Parathyroid adenoma (tissue), 2 donors: Measurements from ENCODE around the gene SLC25A41.

Source experiments
- H2AFZ ChIP-seq: fragments of 300-600 bp; sonication (generic); one replicate; pipeline ENCODE4 v1.7.0; 2017; ENCODE audit warnings: antibody characterized with exemption, mild to moderate bottlenecking
- H3K27ac ChIP-seq: fragments of 300-600 bp; sonication (generic); one replicate; pipeline ENCODE4 v1.7.0; 2017
- H3K27me3 ChIP-seq: fragments of 300-600 bp; sonication (generic); one replicate; pipeline ENCODE4 v1.7.0; 2017; ENCODE audit warnings: low read length; ENCODE audit not compliant: control insufficient read depth, insufficient read depth
- H3K36me3 ChIP-seq: fragments of 300-600 bp; sonication (generic); one replicate; pipeline ENCODE4 v1.7.0; 2017; ENCODE audit warnings: low read length; ENCODE audit not compliant: control insufficient read depth, insufficient read depth
- H3K4me1 ChIP-seq: fragments of 300-600 bp; sonication (generic); one replicate; pipeline ENCODE4 v1.7.0; 2017; ENCODE audit warnings: control low read depth
- H3K4me2 ChIP-seq: fragments of 300-600 bp; sonication (generic); one replicate; pipeline ENCODE4 v1.7.0; 2017; ENCODE audit warnings: low read length
- H3K4me3 ChIP-seq: fragments of 300-600 bp; sonication (generic); one replicate; pipeline ENCODE4 v1.7.0; 2017; ENCODE audit warnings: low read depth, low read length
- H3K79me2 ChIP-seq: fragments of 300-600 bp; sonication (generic); one replicate; pipeline ENCODE4 v1.7.0; 2017; ENCODE audit warnings: control low read depth
- H3K9ac ChIP-seq: fragments of 300-600 bp; sonication (generic); one replicate; pipeline ENCODE4 v1.7.0; 2017; ENCODE audit warnings: mild to moderate bottlenecking
- H3K9me3 ChIP-seq: fragments of 300-600 bp; sonication (generic); one replicate; pipeline ENCODE4 v1.7.0; 2017; ENCODE audit warnings: low read length; ENCODE audit not compliant: control insufficient read depth
- TF ChIP-seq, protein P1 (sequence below): fragments of 300-600 bp; sonication (generic); IDR thresholded peaks from one replicate; pipeline ENCODE4 v1.7.0; 2017; ENCODE audit warnings: antibody characterized with exemption, mild to moderate bottlenecking
- donor health status: primary hyperparathyroidism.

SLC25A41 gene

DNA sequence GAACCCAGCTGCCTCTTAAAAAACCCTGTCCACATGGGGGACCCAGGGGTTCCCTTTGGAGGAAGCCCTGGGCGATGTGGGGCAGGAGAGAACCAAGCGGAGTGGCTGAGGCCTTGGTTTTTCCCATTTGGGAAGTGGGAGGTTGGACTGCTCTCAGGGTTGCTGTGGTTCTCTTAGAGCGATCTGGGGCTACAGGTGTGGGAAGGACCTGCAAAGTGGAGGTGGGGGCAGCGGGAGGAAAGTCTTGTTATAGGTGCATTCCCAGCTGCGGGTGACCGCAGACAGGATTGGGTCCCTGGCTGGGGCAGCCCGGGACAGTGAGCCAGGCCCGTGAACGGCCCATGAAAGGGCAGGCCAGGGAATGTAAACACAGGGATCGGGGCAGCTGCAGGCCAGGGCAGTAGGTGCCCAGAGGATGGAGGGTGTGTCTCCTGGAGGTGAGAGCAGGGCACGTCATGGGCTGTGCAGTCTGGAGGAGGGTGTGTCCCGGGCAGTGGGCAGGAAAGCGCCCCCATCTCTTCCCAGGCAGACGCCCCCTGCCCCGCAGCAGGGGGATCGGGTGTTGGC is 25.2 kb upstream of the SLC25A41 start:
- H2AFZ ChIP-seq: peak overlapping the region; percentile 89
- H3K9me3 ChIP-seq: no peaks in the 10 kb centered on the region
- H3K4me3 ChIP-seq: peak overlapping the region; percentile 72
- no peaks in the 10 kb centered on the region for H3K79me2 ChIP-seq
- H3K9ac ChIP-seq: no peak overlapping the region
- TF ChIP-seq, protein P1, sequence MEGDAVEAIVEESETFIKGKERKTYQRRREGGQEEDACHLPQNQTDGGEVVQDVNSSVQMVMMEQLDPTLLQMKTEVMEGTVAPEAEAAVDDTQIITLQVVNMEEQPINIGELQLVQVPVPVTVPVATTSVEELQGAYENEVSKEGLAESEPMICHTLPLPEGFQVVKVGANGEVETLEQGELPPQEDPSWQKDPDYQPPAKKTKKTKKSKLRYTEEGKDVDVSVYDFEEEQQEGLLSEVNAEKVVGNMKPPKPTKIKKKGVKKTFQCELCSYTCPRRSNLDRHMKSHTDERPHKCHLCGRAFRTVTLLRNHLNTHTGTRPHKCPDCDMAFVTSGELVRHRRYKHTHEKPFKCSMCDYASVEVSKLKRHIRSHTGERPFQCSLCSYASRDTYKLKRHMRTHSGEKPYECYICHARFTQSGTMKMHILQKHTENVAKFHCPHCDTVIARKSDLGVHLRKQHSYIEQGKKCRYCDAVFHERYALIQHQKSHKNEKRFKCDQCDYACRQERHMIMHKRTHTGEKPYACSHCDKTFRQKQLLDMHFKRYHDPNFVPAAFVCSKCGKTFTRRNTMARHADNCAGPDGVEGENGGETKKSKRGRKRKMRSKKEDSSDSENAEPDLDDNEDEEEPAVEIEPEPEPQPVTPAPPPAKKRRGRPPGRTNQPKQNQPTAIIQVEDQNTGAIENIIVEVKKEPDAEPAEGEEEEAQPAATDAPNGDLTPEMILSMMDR: no peak
- H3K4me2 ChIP-seq: peak overlapping the region; percentile 93
- H3K27me3 ChIP-seq: no peaks in the 10 kb centered on the region
- peaks cover 8% of the 10 kb centered on the region for H3K4me1 ChIP-seq
- peak overlapping the region; percentile 11 for H3K27ac ChIP-seq
- no peaks in the 10 kb centered on the region for H3K36me3 ChIP-seq

- Histone ChIP-seq H3K9me3 (no peaks in the 10 kb centered on the region), H3K27me3 (no peaks in the 10 kb centered on the region), H3K9ac (no peak overlapping the region), H3K4me2 (peak overlapping the region; percentile 93), H3K27ac (peak overlapping the region; percentile 11), H3K79me2 (no peaks in the 10 kb centered on the region), H3K4me1 (peaks cover 8% of the 10 kb centered on the region), H2AFZ (no peak overlapping the region), H3K4me3 (peak overlapping the region; percentile 72), H3K36me3 (no peaks in the 10 kb centered on the region)
- TF ChIP-seq, protein P1: no peak
Measured at GRCh38 chr19:6457958-6458694, 24.6 kb upstream of the SLC25A41 start.

DNA sequence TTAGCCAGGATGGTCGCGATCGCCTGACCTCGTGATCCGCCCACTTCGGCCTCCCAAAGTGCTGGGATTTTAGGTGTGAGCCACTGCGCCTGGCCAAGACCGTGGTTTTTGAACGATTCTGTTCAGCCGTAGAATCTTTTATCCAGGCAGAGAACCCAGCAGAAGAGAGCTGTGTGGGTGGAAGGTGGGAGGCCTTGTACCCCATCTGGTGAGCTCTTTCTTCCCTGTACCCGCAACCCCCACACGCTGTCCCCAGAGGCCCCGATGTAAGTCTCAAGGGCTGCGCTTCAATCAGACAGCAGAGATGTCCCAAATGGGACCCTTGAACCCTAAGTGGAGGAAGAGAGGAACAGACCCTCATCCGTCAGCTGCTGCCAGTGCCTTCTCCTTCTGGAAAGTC is 22.4 kb upstream of the SLC25A41 start:
- no peaks in the 10 kb centered on the region for H3K79me2 ChIP-seq
- no peaks in the 10 kb centered on the region for H3K9me3 ChIP-seq
- H3K4me1 ChIP-seq: peaks cover 8% of the 10 kb centered on the region
- H3K4me3 ChIP-seq: no peak overlapping the region
- H3K36me3 ChIP-seq: no peaks in the 10 kb centered on the region
- H3K27me3 ChIP-seq: no peaks in the 10 kb centered on the region
- no peak overlapping the region for H3K9ac ChIP-seq
- no peak overlapping the region for H3K27ac ChIP-seq
- H2AFZ ChIP-seq: no peak overlapping the region
- no peak overlapping the region for H3K4me2 ChIP-seq
- TF ChIP-seq, protein P1: no peak

- no peak overlapping the region for H3K27ac ChIP-seq
- H3K9ac ChIP-seq: no peak overlapping the region
- H2AFZ ChIP-seq: no peak overlapping the region
- H3K4me3 ChIP-seq: no peak overlapping the region
- TF ChIP-seq, protein P1: no peak
- H3K36me3 ChIP-seq: no peaks in the 10 kb centered on the region
- no peaks in the 10 kb centered on the region for H3K9me3 ChIP-seq
- peaks cover 7% of the 10 kb centered on the region for H3K4me1 ChIP-seq
- H3K79me2 ChIP-seq: no peaks in the 10 kb centered on the region
- no peaks in the 10 kb centered on the region for H3K27me3 ChIP-seq
- no peak overlapping the region for H3K4me2 ChIP-seq
Measured at GRCh38 chr19:6453951-6454565, 20.5 kb upstream of the SLC25A41 start.
